Breast epithelium (tissue), 4 donors: ENCODE measurements around the gene ZC3H12D. TPM values are rescaled to one million over a fixed set of nuclear protein-coding genes. Genes with fewer than 3 reads are reported as not detected.

Source experiments
- DNase-seq, 2 donors: peaks; one replicate each; pipeline ENCODE4 v3.0.0-alpha.2; 2019; ENCODE audit warnings: low spot score in 2 of 2
- H3K27ac ChIP-seq, 2 donors: fragments of 200-600 bp; sonication (generic) in 1 of 2; one replicate each; pipeline ENCODE4 v1.5.1; 2016 to 2019; ENCODE audit warnings: mild to moderate bottlenecking in 1 of 2
- H3K27me3 ChIP-seq, 2 donors: fragments of 200-600 bp; sonication (generic) in 1 of 2; one replicate each; pipeline versions ENCODE4 v1.5.1 to v1.6.0; 2017 to 2019; ENCODE audit warnings: control low read depth in 1 of 2, mild to moderate bottlenecking in 1 of 2
- H3K36me3 ChIP-seq: fragments of 200-600 bp; one replicate; pipeline ENCODE4 v1.5.1; 2019
- H3K4me1 ChIP-seq, 2 donors: fragments of 200-600 bp; sonication (generic); one replicate each; pipeline ENCODE4 v1.5.1; 2016 to 2019; ENCODE audit warnings: control low read depth in 1 of 2
- H3K4me3 ChIP-seq, 3 donors: fragments of 200-600 bp; sonication (generic); 1 replicate in 2 of 3; 2 replicates in 1 of 3; pipeline ENCODE4 v1.5.1; 2016 to 2019; ENCODE audit warnings: mild to moderate bottlenecking in 3 of 3, moderate library complexity in 2 of 3
- H3K9me3 ChIP-seq, 2 donors: fragments of 200-600 bp; sonication (generic) in 1 of 2; one replicate each; pipeline ENCODE4 v1.5.1; 2016 to 2019; ENCODE audit warnings: control low read depth in 1 of 2
- POLR2A ChIP-seq: fragments of 450-650 bp; IDR thresholded peaks from one replicate; pipeline ENCODE4 v1.6.1; 2016; ENCODE audit warnings: antibody characterized with exemption, mild to moderate bottlenecking, moderate library complexity
- POLR2AphosphoS5 ChIP-seq, 3 donors: sonication (generic); formaldehyde crosslinking; IDR thresholded peaks; one replicate each; pipeline ENCODE4 v1.6.1; 2017; ENCODE audit warnings: antibody characterized with exemption in 3 of 3
- intact Hi-C: fragments of 100-400 bp; cut with DNase I; formaldehyde crosslinking; loops from one replicate; pipeline ENCODE4 v1.15.1; 2023; ENCODE audit warnings: low total_unique reads
- total RNA-seq, 3 donors: library from RNA; depleted of rRNA; stranded (reverse); fragments of >200 nt; gene quantifications; one replicate each; pipeline ENCODE4 v1.1.0, GENCODE V29; 2016
- TF ChIP-seq, protein P1 (sequence below), 3 donors: fragments of 450-650 bp; IDR thresholded peaks; one replicate each; pipeline ENCODE4 v1.5.1; 2016 to 2017; ENCODE audit warnings: antibody characterized with exemption in 3 of 3, mild to moderate bottlenecking in 3 of 3, moderate library complexity in 3 of 3

Gene ZC3H12D
- total RNA-seq, 3 donors from 2014 or later: 2.3 to 6.4 (median 3.8) TPM

DNA sequence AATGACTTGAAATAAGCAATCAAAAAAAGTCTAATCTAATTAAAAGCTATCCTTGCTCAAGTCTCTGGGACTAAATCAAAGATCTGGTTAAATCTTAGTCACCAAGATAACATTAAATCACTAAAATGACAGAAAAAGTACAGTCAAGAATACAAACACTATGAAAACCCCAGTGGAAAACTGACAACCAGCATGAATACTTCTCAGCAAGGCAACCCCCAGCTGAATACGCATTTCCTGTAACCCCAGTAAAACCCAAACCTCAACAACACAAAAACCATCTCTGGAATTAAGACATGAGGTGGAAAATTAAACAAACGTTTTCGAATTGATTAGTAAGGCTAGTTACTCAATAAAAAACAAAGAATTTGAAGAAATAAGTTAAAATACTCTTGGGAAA lies 23.7 kb upstream of the ZC3H12D start:
- Histone ChIP-seq H3K27ac (no peak overlapping the region), H3K4me1 (no peaks in the 10 kb centered on the region), H3K4me3 (no peak overlapping the region), H3K27me3 (no peaks in the 10 kb centered on the region), H3K36me3 (no peaks in the 10 kb centered on the region), H3K9me3 (no peaks in the 10 kb centered on the region)
- intact Hi-C loops: no loop called here
- TF ChIP-seq POLR2A (no peak), POLR2AphosphoS5 (IDR thresholded peaks at IDR 0.05) (no peak)
- TF ChIP-seq, protein P1, sequence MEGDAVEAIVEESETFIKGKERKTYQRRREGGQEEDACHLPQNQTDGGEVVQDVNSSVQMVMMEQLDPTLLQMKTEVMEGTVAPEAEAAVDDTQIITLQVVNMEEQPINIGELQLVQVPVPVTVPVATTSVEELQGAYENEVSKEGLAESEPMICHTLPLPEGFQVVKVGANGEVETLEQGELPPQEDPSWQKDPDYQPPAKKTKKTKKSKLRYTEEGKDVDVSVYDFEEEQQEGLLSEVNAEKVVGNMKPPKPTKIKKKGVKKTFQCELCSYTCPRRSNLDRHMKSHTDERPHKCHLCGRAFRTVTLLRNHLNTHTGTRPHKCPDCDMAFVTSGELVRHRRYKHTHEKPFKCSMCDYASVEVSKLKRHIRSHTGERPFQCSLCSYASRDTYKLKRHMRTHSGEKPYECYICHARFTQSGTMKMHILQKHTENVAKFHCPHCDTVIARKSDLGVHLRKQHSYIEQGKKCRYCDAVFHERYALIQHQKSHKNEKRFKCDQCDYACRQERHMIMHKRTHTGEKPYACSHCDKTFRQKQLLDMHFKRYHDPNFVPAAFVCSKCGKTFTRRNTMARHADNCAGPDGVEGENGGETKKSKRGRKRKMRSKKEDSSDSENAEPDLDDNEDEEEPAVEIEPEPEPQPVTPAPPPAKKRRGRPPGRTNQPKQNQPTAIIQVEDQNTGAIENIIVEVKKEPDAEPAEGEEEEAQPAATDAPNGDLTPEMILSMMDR (IDR thresholded peaks at IDR 0.05): no peak
- no peak for DNase-seq

DNA sequence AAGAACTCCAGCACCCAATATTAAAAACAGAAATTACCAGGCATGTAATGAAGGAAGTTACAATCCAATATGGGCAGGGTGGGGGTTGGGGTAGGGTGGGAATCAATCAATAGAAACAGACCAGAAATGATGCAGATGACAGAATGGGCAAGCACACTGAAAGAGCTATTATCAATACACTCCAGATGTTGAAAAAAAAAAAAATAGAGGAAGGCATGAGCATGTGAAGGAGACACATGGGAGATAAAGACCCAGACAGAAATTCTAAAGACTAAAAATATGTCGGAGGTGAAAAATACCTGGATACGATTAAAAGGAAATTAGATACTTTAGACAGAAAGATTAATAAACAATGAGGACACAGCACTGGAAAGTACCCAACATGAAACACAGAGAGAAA lies 19.1 kb upstream of the ZC3H12D start:
- no peak for DNase-seq
- Histone ChIP-seq H3K27ac (no peak overlapping the region), H3K4me1 (no peaks in the 10 kb centered on the region), H3K9me3 (no peaks in the 10 kb centered on the region), H3K36me3 (no peaks in the 10 kb centered on the region), H3K4me3 (no peak overlapping the region), H3K27me3 (no peaks in the 10 kb centered on the region)
- TF ChIP-seq POLR2A (no peak), POLR2AphosphoS5 (IDR thresholded peaks at IDR 0.05) (no peak)
- TF ChIP-seq, protein P1 (IDR thresholded peaks at IDR 0.05): no peak
- intact Hi-C loops: no loop called here

DNA sequence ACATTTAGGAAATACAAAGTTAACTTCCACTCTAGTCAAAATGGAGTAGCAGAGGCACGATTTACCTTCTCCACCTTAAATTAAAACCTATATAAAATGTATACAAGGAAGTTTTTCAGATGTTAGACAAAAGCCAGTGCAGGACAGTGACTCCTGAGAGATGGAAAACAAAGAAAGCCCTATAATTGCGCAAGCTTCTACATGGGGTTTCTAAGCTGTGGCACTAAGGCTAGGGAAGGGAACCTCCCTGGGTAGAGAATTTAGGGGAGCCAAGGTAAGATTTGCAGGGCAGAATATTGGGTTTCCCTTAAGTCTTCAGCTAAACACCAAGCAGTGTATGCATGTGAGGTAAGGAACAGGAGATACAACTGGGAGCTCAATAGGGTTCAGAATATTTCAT lies 18.5 kb upstream of the ZC3H12D start:
- no peaks in the 10 kb centered on the region for H3K9me3 ChIP-seq
- intact Hi-C loops: no loop called here
- no peak for DNase-seq
- H3K4me1 ChIP-seq: no peaks in the 10 kb centered on the region
- no peak overlapping the region for H3K27ac ChIP-seq
- H3K36me3 ChIP-seq: no peaks in the 10 kb centered on the region
- H3K27me3 ChIP-seq: no peaks in the 10 kb centered on the region
- TF ChIP-seq POLR2A: no peak
- TF ChIP-seq POLR2AphosphoS5 (IDR thresholded peaks at IDR 0.05): no peak
- TF ChIP-seq, protein P1 (IDR thresholded peaks at IDR 0.05): no peak
- H3K4me3 ChIP-seq: no peak overlapping the region

DNA sequence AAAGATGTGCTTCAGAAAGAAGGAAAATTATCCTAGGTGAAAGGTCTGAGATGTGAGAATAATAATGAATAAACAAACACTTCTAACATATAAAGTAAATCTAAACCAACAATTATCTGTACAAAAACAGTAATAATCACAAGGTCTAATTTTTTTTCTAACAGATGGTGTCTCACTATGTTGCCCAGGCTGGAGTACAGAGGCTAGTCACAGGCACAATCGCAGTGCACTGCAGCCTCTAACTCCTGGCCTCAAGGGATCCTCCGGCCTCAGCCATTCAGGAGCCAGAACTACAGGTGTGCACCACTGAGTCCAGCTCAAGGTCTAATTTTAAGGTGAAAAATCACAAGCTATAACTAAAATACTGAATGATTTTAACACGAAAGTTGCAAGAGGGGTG lies 17.0 kb upstream of the ZC3H12D start:
- Histone ChIP-seq H3K27me3 (no peaks in the 10 kb centered on the region), H3K27ac (no peak overlapping the region), H3K4me1 (no peaks in the 10 kb centered on the region), H3K36me3 (no peaks in the 10 kb centered on the region), H3K9me3 (no peaks in the 10 kb centered on the region), H3K4me3 (no peak overlapping the region)
- no peak for DNase-seq
- no peak for TF ChIP-seq POLR2A
- no peak for TF ChIP-seq POLR2AphosphoS5 (IDR thresholded peaks at IDR 0.05)
- TF ChIP-seq, protein P1 (IDR thresholded peaks at IDR 0.05): no peak
- intact Hi-C loops: no loop called here

DNA sequence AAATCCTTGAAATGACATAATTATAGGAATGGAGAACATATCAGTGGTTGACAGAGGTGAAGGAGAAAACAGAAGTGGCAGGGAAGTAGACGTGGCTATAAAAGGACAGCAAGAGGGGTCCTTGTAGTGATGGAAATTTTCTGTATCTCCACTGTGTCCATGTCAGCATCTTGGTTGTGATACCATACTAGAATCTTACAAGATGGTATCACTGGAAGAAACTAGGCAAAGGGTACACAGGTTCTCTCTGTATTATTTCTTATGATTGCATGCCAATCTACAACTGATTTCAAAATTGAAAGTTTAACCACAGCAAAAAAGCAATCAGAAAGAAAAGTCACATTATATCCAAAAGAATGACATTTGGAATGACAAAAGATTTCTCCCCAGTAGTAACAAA lies 16.4 kb upstream of the ZC3H12D start:
- no peaks in the 10 kb centered on the region for H3K9me3 ChIP-seq
- no peak overlapping the region for H3K27ac ChIP-seq
- no peak for DNase-seq
- no peaks in the 10 kb centered on the region for H3K4me1 ChIP-seq
- no peaks in the 10 kb centered on the region for H3K36me3 ChIP-seq
- intact Hi-C loops: no loop called here
- TF ChIP-seq, protein P1 (IDR thresholded peaks at IDR 0.05): no peak
- no peak for TF ChIP-seq POLR2A
- TF ChIP-seq POLR2AphosphoS5 (IDR thresholded peaks at IDR 0.05): no peak
- H3K4me3 ChIP-seq: no peak overlapping the region
- H3K27me3 ChIP-seq: no peaks in the 10 kb centered on the region
